HepG2 (cell line): ENCODE results near the gene NTN4. TPM values are rescaled to one million over a fixed set of nuclear protein-coding genes. Genes with fewer than 3 reads are reported as not detected.

Source experiments
- BRF2 ChIP-seq: sonication (generic); formaldehyde crosslinking; IDR thresholded peaks from 2 replicates; pipeline ENCODE4 v1.8.1; 2022; ENCODE audit warnings: mild to moderate bottlenecking, missing genetic modification reagents
- CREM ChIP-seq, 2 experiments: sonication (generic) in 1 of 2; formaldehyde crosslinking in 1 of 2; IDR thresholded peaks; 2 replicates each; pipeline versions ENCODE4 v1.4.0 to v1.6.1; 2016 to 2020; ENCODE audit warnings: antibody characterized with exemption in 1 of 2, mild to moderate bottlenecking in 1 of 2, missing genetic modification reagents in 1 of 2
- ELK4 ChIP-seq: sonication (generic); formaldehyde crosslinking; IDR thresholded peaks from 2 replicates; pipeline ENCODE4 v1.9.0; 2021; ENCODE audit warnings: missing genetic modification reagents, borderline replicate concordance
- HIVEP1 ChIP-seq: sonication (generic); formaldehyde crosslinking; IDR thresholded peaks from 2 replicates; pipeline ENCODE4 v1.4.0; 2020; ENCODE audit warnings: mild to moderate bottlenecking, missing genetic modification reagents
- HMG20A ChIP-seq: IDR thresholded peaks from 2 replicates; pipeline ENCODE4 v1.6.1; 2016; ENCODE audit warnings: borderline replicate concordance
- HNRNPUL1 ChIP-seq: fragments of 200-400 bp; formaldehyde crosslinking; IDR thresholded peaks from 2 replicates; pipeline ENCODE4 v1.6.1; 2017; ENCODE audit warnings: low read depth, mild to moderate bottlenecking, low read length, moderate library complexity
- IRX3 ChIP-seq: sonication (generic); formaldehyde crosslinking; IDR thresholded peaks from 2 replicates; pipeline ENCODE4 v1.8.1; 2023; ENCODE audit warnings: mild to moderate bottlenecking, low read depth, missing genetic modification reagents, borderline replicate concordance
- KMT2A ChIP-seq: sonication (generic); formaldehyde crosslinking; IDR thresholded peaks from 2 replicates; pipeline ENCODE4 v1.4.0; 2020; ENCODE audit warnings: missing genetic modification reagents
- NONO ChIP-seq, 2 experiments: fragments of 450-650 bp in 1 of 2; sonication (generic) in 1 of 2; formaldehyde crosslinking in 1 of 2; IDR thresholded peaks in 1 of 2; conservative IDR thresholded peaks in 1 of 2; 2 replicates each; pipeline versions ENCODE4 v1.6.1 to v1.8.0; 2017 to 2022; ENCODE audit warnings: mild to moderate bottlenecking in 1 of 2, missing genetic modification reagents in 1 of 2, moderate library complexity in 1 of 2
- PAXIP1 ChIP-seq: sonication (generic); formaldehyde crosslinking; conservative IDR thresholded peaks from 2 replicates; pipeline ENCODE4 v1.4.0; 2020; ENCODE audit warnings: mild to moderate bottlenecking, missing genetic modification reagents, moderate library complexity
- RORA ChIP-seq: sonication (generic); formaldehyde crosslinking; IDR thresholded peaks from 2 replicates; pipeline ENCODE4 v1.5.0; 2020; ENCODE audit warnings: mild to moderate bottlenecking, missing genetic modification reagents, moderate library complexity
- SRY ChIP-seq: sonication (generic); formaldehyde crosslinking; IDR thresholded peaks from 2 replicates; pipeline ENCODE4 v1.8.0; 2022; ENCODE audit warnings: mild to moderate bottlenecking, missing genetic modification reagents
- STAT5B ChIP-seq: sonication (generic); formaldehyde crosslinking; IDR thresholded peaks from 2 replicates; pipeline ENCODE4 v1.4.0; 2020; ENCODE audit warnings: missing genetic modification reagents
- TOE1 ChIP-seq: sonication (generic); formaldehyde crosslinking; IDR thresholded peaks from 2 replicates; pipeline ENCODE4 v1.4.0; 2020; ENCODE audit warnings: mild to moderate bottlenecking, missing genetic modification reagents
- ZKSCAN1 ChIP-seq: fragments of 150-350 bp; IDR thresholded peaks from 2 replicates; pipeline ENCODE4 v1.6.1; 2014; ENCODE audit warnings: low read length
- ZKSCAN8 ChIP-seq: IDR thresholded peaks from 2 replicates; pipeline ENCODE4 v1.6.1; 2016; ENCODE audit warnings: borderline replicate concordance, missing genetic modification reagents, missing compliant biosample characterization
- ZNF235 ChIP-seq: sonication (generic); formaldehyde crosslinking; IDR thresholded peaks from 2 replicates; pipeline ENCODE4 v1.8.1; 2023; ENCODE audit warnings: mild to moderate bottlenecking, missing genetic modification reagents, borderline replicate concordance
- ZNF367 ChIP-seq: sonication (generic); formaldehyde crosslinking; IDR thresholded peaks from 2 replicates; pipeline ENCODE4 v1.4.0; 2020; ENCODE audit warnings: missing genetic modification reagents, borderline replicate concordance
- ZNF562 ChIP-seq: sonication (generic); formaldehyde crosslinking; IDR thresholded peaks from 2 replicates; pipeline ENCODE4 v1.8.0; 2022; ENCODE audit warnings: missing genetic modification reagents, borderline replicate concordance
- ZNF780A ChIP-seq: sonication (generic); formaldehyde crosslinking; IDR thresholded peaks from 2 replicates; pipeline ENCODE4 v1.8.0; 2022; ENCODE audit warnings: mild to moderate bottlenecking, missing genetic modification reagents, moderate library complexity
- polyA plus RNA-seq, 8 experiments: library from polyadenylated mRNA; depleted of rRNA in 3 of 8; stranded (reverse) in 7 of 8; unstranded in 1 of 8; fragments of >200 nt; fragmentation: Illumina TruSeq in 4 of 8; extraction: Trizol in 4 of 8; gene quantifications; 2 replicates each; pipeline versions ENCODE4 v1.2.1 to v1.2.3, GENCODE V29; 2011 to 2016; ENCODE audit warnings: low read depth in 4 of 8, missing spikeins in 1 of 8, mixed read lengths in 1 of 8; ENCODE audit not compliant: insufficient read depth in 1 of 8
- total RNA-seq, 5 experiments: library from RNA; depleted of rRNA; stranded (reverse); fragments of >200 nt; fragmentation: Illumina TruSeq; extraction: Trizol; gene quantifications; 2 replicates each; pipeline ENCODE4 v1.2.3, GENCODE V29; 2016; ENCODE audit warnings: low read depth in 1 of 5
- TF ChIP-seq, protein P1 (sequence below): sonication (generic); formaldehyde crosslinking; IDR thresholded peaks from 2 replicates; pipeline ENCODE4 v1.4.0; 2020; ENCODE audit warnings: missing genetic modification reagents

NTN4 gene
- total and polyA plus RNA-seq, 2 of the 13 experiments (the other 11 are each of a cell fraction or from before 2014, with no cell fraction given) = 7.8 to 11.5 TPM

GRCh38 chr12:95802482-95803270 lies 12.1 kb upstream of the NTN4 start (continued):
- TF ChIP-seq HIVEP1 (CRISPR knock-in tag) (no peak), KMT2A (CRISPR knock-in tag) (peak; percentile 36; the same call in 1 of the 2 replicates), HNRNPUL1 (no peak), PAXIP1 (CRISPR knock-in tag) (peak; percentile 96), ZNF780A (CRISPR knock-in tag) (no peak), RORA (CRISPR knock-in tag) (no peak), CREM (IDR thresholded peaks at IDR 0.05) (peak; percentile 66; the same call in 1 of the 2 replicates), CREM (CRISPR knock-in tag; IDR thresholded peaks at IDR 0.05) (no peak), ZNF367 (no peak), ZKSCAN1 (no peak), NONO (IDR thresholded peaks at IDR 0.05) (no peak), NONO (CRISPR knock-in tag; conservative IDR thresholded peaks at IDR 0.05) (no peak), SRY (CRISPR knock-in tag) (no peak), ZNF562 (no peak), TOE1 (CRISPR knock-in tag) (no peak), STAT5B (CRISPR knock-in tag) (no peak), ELK4 (CRISPR knock-in tag) (no peak), ZKSCAN8 (CRISPR knock-in tag) (peak; percentile 21; the same call in 1 of the 2 replicates), IRX3 (CRISPR knock-in tag) (no peak), BRF2 (CRISPR knock-in tag) (0 out of 2 replicates have a peak, but pooled peaks have one; percentile 44), HMG20A (CRISPR knock-in tag) (peak; percentile 84), ZNF235 (CRISPR knock-in tag) (no peak)
- TF ChIP-seq, protein P1, sequence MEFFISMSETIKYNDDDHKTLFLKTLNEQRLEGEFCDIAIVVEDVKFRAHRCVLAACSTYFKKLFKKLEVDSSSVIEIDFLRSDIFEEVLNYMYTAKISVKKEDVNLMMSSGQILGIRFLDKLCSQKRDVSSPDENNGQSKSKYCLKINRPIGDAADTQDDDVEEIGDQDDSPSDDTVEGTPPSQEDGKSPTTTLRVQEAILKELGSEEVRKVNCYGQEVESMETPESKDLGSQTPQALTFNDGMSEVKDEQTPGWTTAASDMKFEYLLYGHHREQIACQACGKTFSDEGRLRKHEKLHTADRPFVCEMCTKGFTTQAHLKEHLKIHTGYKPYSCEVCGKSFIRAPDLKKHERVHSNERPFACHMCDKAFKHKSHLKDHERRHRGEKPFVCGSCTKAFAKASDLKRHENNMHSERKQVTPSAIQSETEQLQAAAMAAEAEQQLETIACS = no peak
